SU-DHL-6 (cell line): ENCODE results near the gene PKNOX2.

Experiments used
- CTCF ChIP-seq: fragments of 200-600 bp; sonication (generic); IDR thresholded peaks from one replicate; pipeline ENCODE4 v1.5.1; 2017; ENCODE audit warnings: antibody characterized with exemption, mild to moderate bottlenecking, low read length, moderate library complexity; ENCODE audit not compliant: insufficient read depth, poor library complexity, severe bottlenecking
- EZH2phosphoT487 ChIP-seq: fragments of 200-600 bp; sonication (generic), shearing (Covaris generic); conservative IDR thresholded peaks from 2 replicates; pipeline ENCODE4 v1.6.1; 2018; ENCODE audit warnings: mild to moderate bottlenecking, antibody characterized with exemption, low read length, moderate library complexity, mixed read lengths

- TF ChIP-seq CTCF (peak; percentile 47), EZH2phosphoT487 (no peak)
Measured at GRCh38 chr11:125423247-125423849, 258.8 kb downstream of the PKNOX2 start.
